Panc1 (cell line): ENCODE data around the gene NME5. TPM values are rescaled to one million over a fixed set of nuclear protein-coding genes. Genes with fewer than 3 reads are reported as not detected.

Source experiments
- ATAC-seq: fragments of 200-7000 bp; cut with Tn5 transposase; 2 replicates; pipeline ENCODE4 v1.9.1; 2020; ENCODE audit warnings: mild to moderate bottlenecking, moderate library complexity
- BruUV-seq: library from RNA; stranded (reverse); fragments of 400-500 nt; replicated peaks from 2 replicates; lab custom pipeline; 2021; lab: Mats Ljungman, UMichigan
- CTCF ChIA-PET: fragments of 300-600 bp; sonication (Branson Sonifier 250); formaldehyde crosslinking; loops from one replicate; lab custom pipeline; 2022; ENCODE audit warnings: antibody characterized with exemption; lab: Charles Lee
- POLR2A ChIA-PET: fragments of 300-600 bp; sonication (Branson Sonifier 250); formaldehyde crosslinking; loops from one replicate; lab custom pipeline; 2022; ENCODE audit warnings: antibody characterized with exemption; lab: Charles Lee
- DNase-seq: peaks from one replicate; pipeline ENCODE4 v3.0.0-alpha.2; 2010; ENCODE audit warnings: low read depth, low spot score
- H3K27ac ChIP-seq: 2 replicates; pipeline ENCODE4 v1.5.1; 2011; ENCODE audit warnings: mild to moderate bottlenecking, low read length, inconsistent platforms
- H3K27me3 ChIP-seq: fragments of 200-500 bp; sonication (Bioruptor generic); 2 replicates; pipeline ENCODE4 v1.6.0; 2014; ENCODE audit warnings: low read length, inconsistent platforms; ENCODE audit not compliant: control insufficient read depth, insufficient read depth
- H3K36me3 ChIP-seq: fragments of 200-500 bp; sonication (Bioruptor generic); 2 replicates; pipeline ENCODE4 v1.5.1; 2014; ENCODE audit warnings: inconsistent platforms, mild to moderate bottlenecking, low read length, moderate library complexity; ENCODE audit not compliant: control insufficient read depth, insufficient read depth
- H3K4me1 ChIP-seq: 2 replicates; pipeline ENCODE4 v1.5.1; 2011; ENCODE audit warnings: inconsistent platforms, mild to moderate bottlenecking, low read length, moderate library complexity; ENCODE audit not compliant: control insufficient read depth, insufficient read depth
- H3K4me3 ChIP-seq, 2 experiments: 2 replicates each; pipeline ENCODE4 v1.5.1; 2011 to 2012; ENCODE audit warnings: low read depth in 2 of 2, low read length in 2 of 2, mild to moderate bottlenecking in 2 of 2, inconsistent platforms in 1 of 2, moderate library complexity in 1 of 2
- H3K9me3 ChIP-seq: fragments of 200-500 bp; sonication (Bioruptor generic); 2 replicates; pipeline ENCODE4 v1.5.1; 2014; ENCODE audit warnings: low read depth, mild to moderate bottlenecking, inconsistent platforms, low read length, moderate library complexity; ENCODE audit not compliant: control insufficient read depth, insufficient read depth
- POLR2AphosphoS5 ChIP-seq: IDR thresholded peaks from 2 replicates; pipeline ENCODE4 v1.6.1; 2012; ENCODE audit warnings: mild to moderate bottlenecking, low read depth, low read length, moderate library complexity
- SIN3A ChIP-seq: IDR thresholded peaks from 2 replicates; pipeline ENCODE4 v1.6.1; 2012; ENCODE audit warnings: low read depth, mild to moderate bottlenecking, low read length, moderate library complexity, borderline replicate concordance; ENCODE audit not compliant: insufficient read depth
- TCF7L2 ChIP-seq: IDR thresholded peaks from 2 replicates; pipeline ENCODE4 v1.6.1; 2011; ENCODE audit warnings: mild to moderate bottlenecking, low read depth, low read length, inconsistent platforms
- in situ Hi-C: cut with HindIII; loops from 2 replicates; pipeline ENCODE4 v1.10.0; 2016; ENCODE audit warnings: low sequenced_read_pairs, low pct_unique_long_range_greater_than_20kb
- intact Hi-C: fragments of 100-400 bp; cut with micrococcal nuclease; formaldehyde crosslinking; loops from one replicate; pipeline ENCODE4 v1.10.0; 2022; ENCODE audit not compliant: unreplicated experiment
- total RNA-seq: library from RNA; stranded (reverse); gene quantifications from one replicate; pipeline ENCODE4 v1.2.1, GENCODE V29; 2021; ENCODE audit not compliant: unreplicated experiment
- TF ChIP-seq, protein P1 (sequence below): fragments of 450-650 bp; IDR thresholded peaks from 2 replicates; pipeline ENCODE4 v1.5.1; 2017; ENCODE audit warnings: mild to moderate bottlenecking
- TF ChIP-seq, protein P2 (sequence below), 2 experiments: IDR thresholded peaks; 2 replicates each; pipeline ENCODE4 v1.6.1; 2011 to 2012; ENCODE audit warnings: low read depth in 2 of 2, control low read depth in 1 of 2, low read length in 1 of 2, mild to moderate bottlenecking in 1 of 2, moderate library complexity in 1 of 2; ENCODE audit not compliant: insufficient read depth in 1 of 2

NME5 gene
- total RNA-seq, 1 experiment from 2014 or later, result 1.7 TPM

DNA sequence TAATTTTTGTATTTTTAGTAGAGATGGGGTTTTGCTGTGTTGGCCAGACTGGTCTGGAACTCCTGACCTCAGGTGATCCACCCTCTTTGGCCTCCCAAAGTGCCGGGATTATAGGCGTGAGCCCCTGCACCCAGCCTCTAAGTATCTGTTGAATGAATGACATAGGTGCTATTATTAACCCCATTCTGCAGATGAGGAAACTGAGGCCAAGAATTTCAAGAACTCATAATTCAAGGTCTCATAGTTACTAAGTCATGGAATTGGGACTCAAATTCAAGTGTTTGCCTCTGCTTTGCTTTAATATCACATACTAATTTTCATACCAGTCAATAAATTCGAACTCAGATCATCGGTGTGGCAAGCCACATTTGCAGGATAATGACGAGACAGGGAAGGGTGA lies 41.6 kb upstream of the NME5 start:
- no peak for ATAC-seq
- CTCF ChIA-PET, result interaction anchor here (1.5 kb wide), 1 partner anchor 102 kb away, joined by 3 read pairs; no protein-coding TSS in a partner anchor

DNA sequence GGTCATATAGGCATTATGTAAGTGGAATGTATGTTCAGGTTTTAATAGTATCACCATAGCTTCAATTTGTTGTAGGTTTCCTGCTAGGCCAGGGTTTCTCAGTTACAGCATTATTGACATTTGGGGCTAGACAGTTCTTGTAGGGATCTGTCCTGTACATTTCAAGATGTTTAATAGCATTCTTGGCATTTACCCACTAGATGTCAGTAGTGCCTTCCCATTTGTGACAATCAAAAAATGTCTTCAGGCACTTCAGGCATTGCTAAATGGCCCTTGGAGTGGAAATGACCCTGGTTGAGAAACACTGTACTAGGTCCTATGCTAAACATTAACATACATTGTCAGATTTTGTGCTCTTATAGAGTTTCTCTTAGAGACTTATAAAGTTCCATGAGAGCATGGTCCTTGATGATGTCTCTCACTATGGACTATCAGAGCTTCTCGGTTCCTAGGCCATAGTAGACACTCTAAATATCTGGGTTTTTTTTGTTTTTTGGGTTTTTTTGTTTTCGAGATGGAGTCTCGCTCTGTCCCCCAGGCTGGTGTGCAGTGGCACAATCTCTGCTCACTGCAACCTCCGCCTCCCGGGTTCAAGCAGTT lies 41.1 kb upstream of the NME5 start:
- peak; percentile 15; the same call in 1 of the 2 replicates for ATAC-seq
- intact Hi-C loops, result loop anchor here (2.0 to 10.0 kb wide), 2 partner anchors 103 to 235 kb away; no protein-coding TSS in a partner anchor
- Histone ChIP-seq H3K4me1 (peaks cover 22% of the 10 kb centered on the region), H3K36me3 (peaks cover 37% of the 10 kb centered on the region), H3K9me3 (no peaks in the 10 kb centered on the region), H3K27me3 (no peaks in the 10 kb centered on the region), H3K27ac (peak overlapping the region; percentile 100), H3K4me3 (peak overlapping the region; percentile 93 to 97)
- ChIA-PET CTCF (interaction anchor here (1.5 kb wide), 1 partner anchor 103 kb away, joined by 3 read pairs; no protein-coding TSS in a partner anchor), POLR2A (interaction anchor here (1.2 kb wide), 1 partner anchor 158 kb away, joined by 4 read pairs; the partner anchor contains the start of gene FAM53C)
- DNase-seq, result peak; percentile 64
- in situ Hi-C loops, result no loop called here
- BruUV-seq, result no TSS peak
- TF ChIP-seq, protein P1, sequence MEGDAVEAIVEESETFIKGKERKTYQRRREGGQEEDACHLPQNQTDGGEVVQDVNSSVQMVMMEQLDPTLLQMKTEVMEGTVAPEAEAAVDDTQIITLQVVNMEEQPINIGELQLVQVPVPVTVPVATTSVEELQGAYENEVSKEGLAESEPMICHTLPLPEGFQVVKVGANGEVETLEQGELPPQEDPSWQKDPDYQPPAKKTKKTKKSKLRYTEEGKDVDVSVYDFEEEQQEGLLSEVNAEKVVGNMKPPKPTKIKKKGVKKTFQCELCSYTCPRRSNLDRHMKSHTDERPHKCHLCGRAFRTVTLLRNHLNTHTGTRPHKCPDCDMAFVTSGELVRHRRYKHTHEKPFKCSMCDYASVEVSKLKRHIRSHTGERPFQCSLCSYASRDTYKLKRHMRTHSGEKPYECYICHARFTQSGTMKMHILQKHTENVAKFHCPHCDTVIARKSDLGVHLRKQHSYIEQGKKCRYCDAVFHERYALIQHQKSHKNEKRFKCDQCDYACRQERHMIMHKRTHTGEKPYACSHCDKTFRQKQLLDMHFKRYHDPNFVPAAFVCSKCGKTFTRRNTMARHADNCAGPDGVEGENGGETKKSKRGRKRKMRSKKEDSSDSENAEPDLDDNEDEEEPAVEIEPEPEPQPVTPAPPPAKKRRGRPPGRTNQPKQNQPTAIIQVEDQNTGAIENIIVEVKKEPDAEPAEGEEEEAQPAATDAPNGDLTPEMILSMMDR, result peak; percentile 72
- no peak for TF ChIP-seq POLR2AphosphoS5

More for the DNA sequence above, 41.6 kb upstream of the NME5 start:
- no TSS peak for BruUV-seq
- TF ChIP-seq SIN3A (no peak), POLR2AphosphoS5 (no peak), TCF7L2 (no peak)
- TF ChIP-seq, protein P1, result no peak
- TF ChIP-seq, protein P2, sequence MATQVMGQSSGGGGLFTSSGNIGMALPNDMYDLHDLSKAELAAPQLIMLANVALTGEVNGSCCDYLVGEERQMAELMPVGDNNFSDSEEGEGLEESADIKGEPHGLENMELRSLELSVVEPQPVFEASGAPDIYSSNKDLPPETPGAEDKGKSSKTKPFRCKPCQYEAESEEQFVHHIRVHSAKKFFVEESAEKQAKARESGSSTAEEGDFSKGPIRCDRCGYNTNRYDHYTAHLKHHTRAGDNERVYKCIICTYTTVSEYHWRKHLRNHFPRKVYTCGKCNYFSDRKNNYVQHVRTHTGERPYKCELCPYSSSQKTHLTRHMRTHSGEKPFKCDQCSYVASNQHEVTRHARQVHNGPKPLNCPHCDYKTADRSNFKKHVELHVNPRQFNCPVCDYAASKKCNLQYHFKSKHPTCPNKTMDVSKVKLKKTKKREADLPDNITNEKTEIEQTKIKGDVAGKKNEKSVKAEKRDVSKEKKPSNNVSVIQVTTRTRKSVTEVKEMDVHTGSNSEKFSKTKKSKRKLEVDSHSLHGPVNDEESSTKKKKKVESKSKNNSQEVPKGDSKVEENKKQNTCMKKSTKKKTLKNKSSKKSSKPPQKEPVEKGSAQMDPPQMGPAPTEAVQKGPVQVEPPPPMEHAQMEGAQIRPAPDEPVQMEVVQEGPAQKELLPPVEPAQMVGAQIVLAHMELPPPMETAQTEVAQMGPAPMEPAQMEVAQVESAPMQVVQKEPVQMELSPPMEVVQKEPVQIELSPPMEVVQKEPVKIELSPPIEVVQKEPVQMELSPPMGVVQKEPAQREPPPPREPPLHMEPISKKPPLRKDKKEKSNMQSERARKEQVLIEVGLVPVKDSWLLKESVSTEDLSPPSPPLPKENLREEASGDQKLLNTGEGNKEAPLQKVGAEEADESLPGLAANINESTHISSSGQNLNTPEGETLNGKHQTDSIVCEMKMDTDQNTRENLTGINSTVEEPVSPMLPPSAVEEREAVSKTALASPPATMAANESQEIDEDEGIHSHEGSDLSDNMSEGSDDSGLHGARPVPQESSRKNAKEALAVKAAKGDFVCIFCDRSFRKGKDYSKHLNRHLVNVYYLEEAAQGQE (IDR thresholded peaks at IDR 0.05; ENCODE audit: insufficient read depth in 1 of 2, low read depth in 2 of 2, low read length in 1 of 2), result no peak
- no peak for DNase-seq
- Histone ChIP-seq H3K27me3 (no peaks in the 10 kb centered on the region), H3K4me3 (no peak overlapping the region), H3K36me3 (peaks cover 43% of the 10 kb centered on the region), H3K9me3 (no peaks in the 10 kb centered on the region), H3K4me1 (peaks cover 22% of the 10 kb centered on the region), H3K27ac (no peak overlapping the region)
- POLR2A ChIA-PET, result no interaction called here
- in situ Hi-C loops (no loop called here), intact Hi-C loops (loop anchor here (2.0 to 10.0 kb wide), 2 partner anchors 102 to 234 kb away; no protein-coding TSS in a partner anchor)
